HG02759 (cell line): ENCODE results near the gene TMEM59.
"Not testable (repeated sequence)": the region's sequence is repeated elsewhere in the genome, so short reads cannot be mapped to it uniquely, and the experiment has no call there.

Experiments
- ATAC-seq: cut with Tn5 transposase; IDR thresholded peaks from one replicate; pipeline ENCODE4 v1.9.1; 2021; ENCODE audit warnings: mild to moderate bottlenecking, moderate library complexity; ENCODE audit not compliant: unreplicated experiment

TMEM59 gene

GRCh38 chr1:54052934-54053744 is at the start of gene TMEM59, which contains the start of gene TCEANC2:
TSS of gene TMEM59 (minus strand) at chr1:54053204. CDS start at chr1:54053188, 16 bp downstream.
TSS of gene TCEANC2 (plus strand) at chr1:54053608. CDS start at chr1:54054423, 815 bp downstream.
- ATAC-seq = peak; percentile 93

- no peak for ATAC-seq
Observed at GRCh38 chr1:54100500-54100899, 47.5 kb upstream of the TMEM59 start.

- ATAC-seq = no peak
Observed at GRCh38 chr1:54099061-54099610, 46.1 kb upstream of the TMEM59 start.

- ATAC-seq = no peak
Observed at GRCh38 chr1:54096877-54097240, 43.9 kb upstream of the TMEM59 start.

GRCh38 chr1:54096227-54096876 is 43.3 kb upstream of the TMEM59 start:
- ATAC-seq = no peak

GRCh38 chr1:54095546-54096226 is 42.7 kb upstream of the TMEM59 start:
- ATAC-seq = no peak

- ATAC-seq = not testable (repeated sequence)
Observed at GRCh38 chr1:54094730-54095105, 41.7 kb upstream of the TMEM59 start.

GRCh38 chr1:54094001-54094729 is 41.2 kb upstream of the TMEM59 start:
- ATAC-seq = no peak

- no peak for ATAC-seq
Observed at GRCh38 chr1:54091666-54092065, 38.7 kb upstream of the TMEM59 start.

GRCh38 chr1:54088385-54088784 is 35.4 kb upstream of the TMEM59 start:
- no peak for ATAC-seq

- ATAC-seq = no peak
Observed at GRCh38 chr1:54086754-54087153, 33.8 kb upstream of the TMEM59 start.

- ATAC-seq = no peak
Observed at GRCh38 chr1:54084794-54085193, 31.8 kb upstream of the TMEM59 start.

- peak; percentile 76 for ATAC-seq
Observed at GRCh38 chr1:54081306-54082270, 28.6 kb upstream of the TMEM59 start.

- ATAC-seq = no peak
Observed at GRCh38 chr1:54080598-54081049, 27.6 kb upstream of the TMEM59 start.

GRCh38 chr1:54077359-54077758 is 24.4 kb upstream of the TMEM59 start:
- ATAC-seq = no peak

GRCh38 chr1:54070171-54070837 is 17.3 kb upstream of the TMEM59 start:
- no peak for ATAC-seq

- ATAC-seq = no peak
Observed at GRCh38 chr1:54069791-54070170, 16.8 kb upstream of the TMEM59 start.

GRCh38 chr1:54064299-54064698 is 11.3 kb upstream of the TMEM59 start:
- ATAC-seq = no peak

GRCh38 chr1:54054438-54054749 is 1.4 kb upstream of the TMEM59 start:
- no peak for ATAC-seq
